ENCODE data around the gene JUP. TPM values are rescaled to one million over a fixed set of nuclear protein-coding genes. Genes with fewer than 3 reads are reported as not detected.

The JUP gene
- total and polyA plus RNA-seq, 2 of the 13 experiments (the other 11 are each of a cell fraction or from before 2014, with no cell fraction given): 12.1 to 20.6 TPM

- TF ChIP-seq THAP9 (CRISPR knock-in tag; IDR thresholded peaks at IDR 0.05; ENCODE audit: borderline replicate concordance): no peak
- 0 out of 2 replicates have a peak, but pooled peaks have one; percentile 11 for TF ChIP-seq SATB2 (CRISPR knock-in tag; IDR thresholded peaks at IDR 0.05)
- TF ChIP-seq NCOR1 (IDR thresholded peaks at IDR 0.05; ENCODE audit: borderline replicate concordance, low read length): no peak
- TF ChIP-seq HOMEZ (CRISPR knock-in tag; IDR thresholded peaks at IDR 0.05; ENCODE audit: low read depth): peak; percentile 23; the same call in 1 of the 2 replicates
- peak; percentile 27; the same call in 1 of the 2 replicates for TF ChIP-seq IRF2 (CRISPR knock-in tag; IDR thresholded peaks at IDR 0.05)
- no peak for TF ChIP-seq ZHX1 (CRISPR knock-in tag; IDR thresholded peaks at IDR 0.05; ENCODE audit: low read depth)
- no peak for TF ChIP-seq NFE2L1 (CRISPR knock-in tag; IDR thresholded peaks at IDR 0.05; ENCODE audit: borderline replicate concordance)
- peak; percentile 36; the same call in 1 of the 2 replicates for TF ChIP-seq HNF4A (CRISPR knock-in tag; IDR thresholded peaks at IDR 0.05)
- no peak for TF ChIP-seq ZNF550 (CRISPR knock-in tag; IDR thresholded peaks at IDR 0.05; ENCODE audit: borderline replicate concordance)
- TF ChIP-seq MXI1 (IDR thresholded peaks at IDR 0.05; ENCODE audit: borderline replicate concordance, low read depth, low read length): peak; percentile 73; the same call in 1 of the 3 replicates
- TF ChIP-seq ZNF232 (CRISPR knock-in tag; IDR thresholded peaks at IDR 0.05; ENCODE audit: borderline replicate concordance): peak; percentile 62; the same call in 1 of the 2 replicates
- no peak for TF ChIP-seq PPARG (CRISPR knock-in tag; conservative IDR thresholded peaks at IDR 0.05)
- 0 out of 2 replicates have a peak, but pooled peaks have one; percentile 11 for TF ChIP-seq ETV6 (CRISPR knock-in tag; conservative IDR thresholded peaks at IDR 0.05)
- peak; percentile 97 for TF ChIP-seq SP2 (CRISPR knock-in tag; IDR thresholded peaks at IDR 0.05)
- 0 out of 4 replicates have a peak, but pooled peaks of 1 of the 2 experiments have one; percentile 28 for TF ChIP-seq NR2F1 (CRISPR knock-in tag; IDR thresholded peaks at IDR 0.05)
- 0 out of 2 replicates have a peak, but pooled peaks have one; percentile 44 for TF ChIP-seq ZNF546 (CRISPR knock-in tag; conservative IDR thresholded peaks at IDR 0.05)
- peak; percentile 91; the same call in 1 of the 2 replicates for TF ChIP-seq ZBED4 (CRISPR knock-in tag; IDR thresholded peaks at IDR 0.05; ENCODE audit: borderline replicate concordance)
Observed at GRCh38 chr17:41786227-41787020, at the start of gene JUP (continued).
